GM19463 (cell line): ENCODE measurements around the gene ZNF831.

Experiments used
- ATAC-seq: cut with Tn5 transposase; IDR thresholded peaks from one replicate; pipeline ENCODE4 v1.9.1; 2021; ENCODE audit warnings: mild to moderate bottlenecking, moderate library complexity; ENCODE audit not compliant: unreplicated experiment

ZNF831 gene

DNA sequence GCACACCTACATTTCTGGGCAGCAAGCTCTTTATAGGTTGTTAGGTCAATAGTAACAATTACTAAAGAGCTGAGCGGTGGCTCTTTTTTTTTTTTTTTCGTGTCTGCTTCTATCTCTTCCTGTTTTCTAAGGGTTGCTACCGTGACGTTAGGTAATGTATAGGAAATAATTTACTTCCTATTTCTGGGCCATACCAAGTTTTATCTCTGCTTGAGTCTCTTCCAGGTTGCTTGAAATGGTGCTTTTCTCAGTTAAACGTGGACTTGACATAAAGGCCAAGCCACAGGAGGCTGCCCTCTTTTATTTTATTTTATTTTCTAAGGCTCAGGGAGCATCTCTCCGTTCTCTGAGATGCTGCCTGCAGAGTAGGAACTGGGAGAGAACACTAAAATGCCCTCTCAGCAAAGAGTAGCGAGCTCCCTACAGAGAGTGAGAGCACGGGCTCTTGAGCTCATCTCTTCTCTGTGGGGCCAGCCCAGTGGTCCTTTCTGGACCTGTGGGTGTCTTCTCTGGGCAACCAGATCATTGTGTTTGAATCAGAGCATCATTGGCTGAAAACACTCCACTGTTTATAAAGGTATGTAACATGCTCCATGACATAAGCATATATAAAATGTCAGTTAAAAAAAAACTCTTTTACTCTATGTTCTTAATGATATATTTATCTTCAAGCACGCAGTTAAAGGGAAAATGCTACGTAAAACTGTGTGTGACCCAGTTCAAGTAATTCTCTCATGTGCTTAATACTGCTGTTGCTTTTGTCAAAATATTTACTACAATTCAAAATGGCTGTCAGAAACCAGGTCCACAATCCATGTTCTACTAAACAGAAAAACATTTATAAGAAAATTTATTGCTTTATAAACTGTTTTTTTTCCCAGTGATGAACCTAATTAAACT, at the start of gene ZNF831:
Gene ZNF831, plus strand, starts transcription at position 191 of the 900 bp plus-strand sequence. CDS start 27,199 bp downstream, outside the sequence.
- ATAC-seq = no peak

- no peak for ATAC-seq
Measured at GRCh38 chr20:59117526-59117925, 46.1 kb upstream of the ZNF831 start.

GRCh38 chr20:59118855-59119254, 44.8 kb upstream of the ZNF831 start:
- no peak for ATAC-seq

GRCh38 chr20:59120491-59120890, 43.1 kb upstream of the ZNF831 start:
- no peak for ATAC-seq

DNA sequence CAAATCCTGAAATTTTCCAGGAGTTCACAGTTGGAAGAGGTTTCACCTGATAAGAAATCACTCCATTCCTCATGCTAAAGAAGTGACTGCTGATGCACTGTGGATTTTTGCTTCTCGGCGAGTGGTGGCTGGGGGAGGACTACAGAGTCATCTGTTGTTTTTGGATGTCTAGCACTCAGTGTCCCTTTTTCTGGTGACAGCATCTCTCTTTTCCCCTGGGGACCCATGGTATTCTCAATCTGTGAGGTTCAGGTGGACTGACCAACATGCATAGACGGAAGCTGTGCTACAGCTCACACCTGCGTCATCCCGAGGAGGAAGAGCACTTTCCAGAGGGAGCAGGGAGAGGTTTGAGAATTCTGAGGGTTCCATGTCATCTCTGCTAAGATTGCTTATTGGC, 42.7 kb upstream of the ZNF831 start:
- ATAC-seq = no peak

- no peak for ATAC-seq
Measured at GRCh38 chr20:59121714-59122565, 41.7 kb upstream of the ZNF831 start.

GRCh38 chr20:59122566-59122919, 41.1 kb upstream of the ZNF831 start:
- no peak for ATAC-seq

DNA sequence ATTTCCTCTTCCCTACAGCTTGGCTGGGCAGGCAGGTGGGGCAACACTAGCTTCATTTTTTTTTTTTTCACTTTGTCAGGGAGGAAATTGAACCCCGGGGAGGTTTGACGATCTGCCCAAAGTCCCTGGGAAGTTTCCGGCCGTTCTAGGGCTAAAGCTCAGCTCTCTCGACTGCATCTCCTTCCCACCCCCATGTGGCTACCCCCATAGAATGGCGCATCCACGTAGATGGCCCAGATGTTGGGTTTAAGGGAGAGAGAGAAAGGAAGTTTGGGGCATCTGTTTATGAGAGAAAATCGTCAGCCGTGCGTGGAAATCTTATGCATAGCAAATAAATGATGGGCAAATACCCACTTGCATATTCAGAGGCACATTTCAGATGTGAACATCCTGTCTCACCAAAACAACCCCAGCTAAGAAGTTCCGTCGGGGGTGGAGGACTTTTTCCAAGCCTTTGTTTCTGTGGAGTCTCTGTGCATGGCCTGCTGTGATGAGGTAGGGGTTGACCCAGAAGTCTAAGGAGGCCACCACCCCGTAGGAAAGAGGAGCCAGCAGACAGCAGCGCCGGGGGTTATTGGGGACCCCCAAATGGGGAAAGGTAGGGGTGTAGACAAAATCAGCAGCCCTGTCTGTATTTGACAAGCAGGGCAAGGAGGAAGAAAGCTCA, 40.5 kb upstream of the ZNF831 start:
- ATAC-seq = no peak

DNA sequence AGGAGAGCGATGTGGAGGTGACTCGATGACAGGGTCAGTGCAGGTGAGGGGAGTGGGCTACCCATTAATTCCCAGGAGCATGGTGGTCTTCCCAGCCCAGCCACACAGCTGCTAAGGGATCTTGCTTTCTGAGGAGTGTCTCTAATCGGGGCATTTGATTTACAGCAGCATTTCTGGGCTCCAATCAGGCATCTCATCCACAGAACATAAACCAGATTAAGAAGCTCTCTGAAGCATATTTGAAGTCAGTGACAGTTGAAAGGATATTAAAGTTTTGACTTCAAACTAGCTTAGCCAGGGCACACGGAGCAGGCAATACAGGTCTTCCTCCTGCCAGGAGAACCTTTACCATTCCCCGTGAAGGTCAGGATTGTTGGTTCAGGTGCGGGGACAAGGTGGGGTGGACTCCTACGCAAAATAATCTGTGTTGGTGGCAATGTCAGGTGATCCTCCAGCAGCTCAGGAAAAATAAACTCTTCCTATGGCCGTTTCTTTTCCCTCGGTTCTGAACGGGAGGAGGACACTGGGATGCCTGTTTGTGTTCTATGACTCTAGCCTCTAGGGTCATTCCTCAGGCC, 39.9 kb upstream of the ZNF831 start:
- no peak for ATAC-seq

GRCh38 chr20:59124296-59125029, 39.2 kb upstream of the ZNF831 start:
- ATAC-seq = no peak

DNA sequence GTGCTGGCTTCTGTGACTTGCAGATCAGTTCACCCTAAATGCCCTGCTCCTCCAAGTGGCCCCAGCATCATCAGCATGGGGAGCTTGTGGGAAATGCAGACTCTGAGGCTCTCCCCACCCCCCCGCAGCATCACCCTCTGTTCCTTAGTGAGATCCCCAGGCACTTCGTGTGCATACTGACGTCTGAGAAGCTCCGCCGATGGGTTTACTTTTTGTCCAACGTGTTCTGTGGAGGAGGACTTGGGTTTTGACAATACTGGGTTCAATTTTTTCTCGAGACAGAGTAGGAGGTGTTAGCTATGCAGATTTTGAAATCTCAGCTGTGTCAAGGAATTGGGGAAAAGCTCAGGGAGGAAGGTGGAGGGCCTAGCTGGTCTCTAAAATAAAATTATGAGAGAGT, 38.3 kb upstream of the ZNF831 start:
- ATAC-seq = no peak

- no peak for ATAC-seq
Measured at GRCh38 chr20:59125836-59126235, 37.8 kb upstream of the ZNF831 start.

GRCh38 chr20:59127839-59128238, 35.8 kb upstream of the ZNF831 start:
- no peak for ATAC-seq

GRCh38 chr20:59131551-59132285, 31.9 kb upstream of the ZNF831 start:
- no peak for ATAC-seq

DNA sequence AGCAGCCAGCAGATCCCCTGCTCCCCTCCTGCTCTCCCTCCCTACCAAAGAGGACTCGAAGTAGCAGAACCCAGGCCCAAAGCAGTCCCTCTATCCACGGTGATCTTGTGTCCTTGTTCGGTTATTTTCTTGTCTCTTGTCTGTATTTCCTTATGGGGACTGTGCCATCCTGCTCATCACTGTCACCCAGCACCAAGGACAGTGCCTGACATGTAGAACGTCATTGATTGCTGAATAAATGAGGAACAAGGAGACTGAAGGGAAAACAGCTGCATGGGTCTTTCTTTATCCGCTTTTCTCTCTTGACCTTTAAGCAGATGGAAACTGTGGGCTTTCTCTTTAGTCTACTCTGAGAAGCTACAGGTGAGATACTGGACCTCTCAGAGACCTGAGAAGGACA, 29.4 kb upstream of the ZNF831 start:
- no peak for ATAC-seq

DNA sequence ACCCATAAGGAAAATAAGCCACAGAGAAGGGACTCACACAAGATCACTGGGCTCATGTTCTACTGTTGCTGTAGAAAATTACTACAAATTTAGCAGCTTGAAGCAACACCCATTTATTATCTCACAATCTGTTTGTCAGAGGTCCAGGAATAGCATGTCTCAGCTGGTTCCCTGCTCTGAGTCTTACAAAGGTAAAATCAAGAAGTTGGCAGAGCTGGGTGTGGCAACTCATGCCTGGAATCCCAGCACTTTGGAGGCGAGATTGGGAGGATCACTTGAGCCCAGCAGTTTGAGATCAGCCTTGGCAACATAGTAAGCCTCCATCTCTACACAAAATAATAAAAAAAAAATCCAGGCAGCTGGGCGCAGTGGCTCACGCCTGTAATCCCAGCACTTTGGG, 28.5 kb upstream of the ZNF831 start:
- no peak for ATAC-seq

DNA sequence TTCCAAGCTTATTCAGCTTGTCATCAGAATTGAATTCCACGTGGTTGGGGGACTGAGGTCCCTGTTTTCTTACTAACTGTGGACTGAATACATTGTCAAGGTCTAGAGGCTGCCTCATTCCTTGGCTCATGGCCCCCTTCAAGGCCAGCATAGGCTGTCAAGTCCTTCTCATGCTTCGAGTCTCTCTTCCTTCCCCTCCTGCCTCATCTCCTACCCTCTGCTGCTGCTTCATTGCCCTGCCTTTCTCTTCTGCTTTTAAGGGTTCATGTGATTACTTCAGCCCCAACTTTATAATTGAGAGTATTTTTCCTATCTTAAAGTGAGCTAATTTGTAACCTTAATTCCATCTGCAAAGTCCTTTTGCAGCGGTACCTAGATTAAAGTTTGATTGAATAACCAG, 27.6 kb upstream of the ZNF831 start:
- ATAC-seq = no peak

DNA sequence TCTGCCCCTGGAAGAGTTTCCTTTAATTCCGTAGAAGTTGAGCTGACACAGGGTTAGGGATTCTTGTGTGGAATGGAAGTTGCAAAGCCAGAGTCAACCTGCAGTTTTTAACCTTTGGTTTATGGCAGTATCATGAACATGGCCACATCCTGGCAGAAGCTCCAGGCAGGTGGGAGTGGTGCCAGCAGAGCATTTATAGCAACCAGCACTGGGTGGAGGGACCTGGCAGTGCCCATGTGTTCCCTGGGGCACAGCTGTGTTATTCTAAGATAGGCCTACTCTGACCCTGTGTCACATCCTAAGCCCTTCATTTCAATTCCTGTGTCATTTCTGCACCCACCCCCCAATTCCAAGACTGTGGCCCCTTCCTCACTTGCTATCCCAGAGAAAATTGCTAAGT, 26.1 kb upstream of the ZNF831 start:
- no peak for ATAC-seq

- no peak for ATAC-seq
Measured at GRCh38 chr20:59138114-59138748, 25.4 kb upstream of the ZNF831 start.
